ENCODE measurements around the gene NIT1. TPM values are rescaled to one million over a fixed set of nuclear protein-coding genes. Genes with fewer than 3 reads are reported as not detected.

NIT1 gene
- total and polyA plus RNA-seq, 2 donors (not counting 1 experiment from before 2014, with no cell fraction given), result 53.5 to 61.0 TPM

DNA sequence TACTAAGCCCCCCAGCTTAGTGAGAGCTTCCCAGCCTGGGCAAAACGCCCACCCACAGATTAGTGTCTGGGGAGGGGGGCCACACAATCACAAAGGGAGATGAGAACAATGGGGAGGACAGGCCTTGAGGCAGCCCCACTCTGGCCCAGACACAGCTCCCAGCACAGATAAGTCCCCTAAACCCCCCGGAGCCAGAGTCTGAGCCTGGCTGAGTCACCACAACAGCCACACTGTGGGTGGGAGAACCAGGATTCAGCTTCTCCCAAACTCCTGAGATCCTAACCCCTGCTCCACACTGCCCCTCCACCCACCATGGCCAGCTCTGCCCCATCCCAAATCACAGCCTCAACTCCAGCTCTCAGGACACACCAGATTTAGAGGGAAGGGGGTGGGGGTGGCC lies 32.7 kb upstream of the NIT1 start:
- POLR2A ChIA-PET, result no interaction called here
- Mint-ChIP-seq H3K27ac (no peak overlapping the region), H3K27me3 (peaks cover 7% of the 10 kb centered on the region)

DNA sequence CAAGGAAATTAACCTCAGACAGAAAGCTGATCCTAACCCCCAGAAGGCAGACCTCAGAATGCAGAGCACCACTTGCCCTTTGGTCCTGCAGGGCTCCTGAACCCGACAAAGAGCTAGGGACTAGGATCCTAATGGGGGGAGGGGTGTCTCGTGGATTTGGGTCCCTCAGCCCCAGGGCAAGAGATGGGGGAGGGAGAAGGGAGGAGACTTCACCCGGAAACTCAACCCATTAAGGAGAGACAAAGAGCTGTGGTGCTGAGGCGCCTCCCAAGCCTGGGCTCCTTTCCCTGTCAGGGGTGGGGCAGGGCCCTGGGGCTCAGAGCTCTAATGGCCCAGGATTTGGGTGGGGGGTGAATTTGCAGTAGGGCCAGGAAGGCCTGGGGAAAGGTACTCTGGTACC lies 31.4 kb upstream of the NIT1 start:
- H3K36me3 ChIP-seq (replicated peaks in 1 of 2; ENCODE audit: control extremely low read depth in 1 of 2, control insufficient read depth in 1 of 2, extremely low read depth in 1 of 2, insufficient read depth in 2 of 2, low read length in 1 of 2), result no peaks in the 10 kb centered on the region
- POLR2A ChIA-PET, result interaction anchor here (0.5 kb wide), 1 partner anchor 60 kb away, joined by 4 read pairs; no protein-coding TSS in a partner anchor
- 85% methylated on average over 4 of the region's 4 CpGs for WGBS (ENCODE audit: insufficient coverage)
- no peak overlapping the region for H3K4me2 ChIP-seq (replicated peaks; ENCODE audit: low read depth, low read length, poor library complexity, severe bottlenecking)
- no peaks in the 10 kb centered on the region for H3K27me3 ChIP-seq (replicated peaks in 1 of 4; ENCODE audit: control extremely low read depth in 1 of 4, control insufficient read depth in 3 of 4, insufficient read depth in 4 of 4, low read length in 3 of 4)
- no peak overlapping the region for H3K27ac Mint-ChIP-seq
- no peaks in the 10 kb centered on the region for H3K4me1 ChIP-seq (ENCODE audit: control insufficient read depth in 2 of 2, insufficient read depth in 2 of 2, low read length in 2 of 2)
- DNase-seq, result no peak
- no peaks in the 10 kb centered on the region for H3K9me3 Mint-ChIP-seq (ENCODE audit: insufficient read depth)
- no peak for TF ChIP-seq CTCF (IDR thresholded peaks at IDR 0.05)
- no peak for TF ChIP-seq EZH2 (IDR thresholded peaks at IDR 0.05; ENCODE audit: borderline replicate concordance, insufficient read depth, low read depth, low read length, poor library complexity, severe bottlenecking)
- H3K9ac ChIP-seq (ENCODE audit: low read length), result no peak overlapping the region
- H3K4me3 Mint-ChIP-seq, result no peak overlapping the region
- no peaks in the 10 kb centered on the region for H3K4me1 Mint-ChIP-seq
- no peak for ATAC-seq (ENCODE audit: low read depth)
- no peak overlapping the region for H3K27ac ChIP-seq (ENCODE audit: low read length in 2 of 2)
- no peaks in the 10 kb centered on the region for H3K79me2 ChIP-seq (ENCODE audit: control insufficient read depth, insufficient read depth, low read length)
- H3K4me3 ChIP-seq (ENCODE audit: control extremely low read depth in 1 of 5, extremely low read depth in 1 of 5, insufficient read depth in 1 of 5, low read depth in 2 of 5, low read length in 4 of 5), result no peak overlapping the region
- H4K20me1 ChIP-seq (ENCODE audit: control insufficient read depth, insufficient read depth, low read length, poor library complexity, severe bottlenecking), result no peaks in the 10 kb centered on the region
- peaks cover 3% of the 10 kb centered on the region for H3K27me3 Mint-ChIP-seq
- no peak overlapping the region for H2AFZ ChIP-seq (ENCODE audit: insufficient read depth, low read depth, low read length, poor library complexity, severe bottlenecking)
- CTCF ChIA-PET, result interaction anchor here (1.0 to 1.2 kb wide), 3 partner anchors 11 to 89 kb away, joined by 3 to 4 read pairs (median 3); no protein-coding TSS in a partner anchor
- H3K9me3 ChIP-seq (ENCODE audit: control extremely low read depth in 1 of 3, control insufficient read depth in 2 of 3, insufficient read depth in 1 of 3, low read length in 2 of 3), result no peaks in the 10 kb centered on the region
- intact Hi-C loops (cut with micrococcal nuclease), result no loop called here

More for the DNA sequence above, 32.7 kb upstream of the NIT1 start:
- H3K36me3 ChIP-seq (replicated peaks in 1 of 2; ENCODE audit: control extremely low read depth in 1 of 2, control insufficient read depth in 1 of 2, extremely low read depth in 1 of 2, insufficient read depth in 2 of 2, low read length in 1 of 2), result no peaks in the 10 kb centered on the region
- no peak for TF ChIP-seq EZH2 (IDR thresholded peaks at IDR 0.05; ENCODE audit: borderline replicate concordance, insufficient read depth, low read depth, low read length, poor library complexity, severe bottlenecking)
- 90% methylated on average over 1 of the region's 2 CpGs for WGBS (ENCODE audit: insufficient coverage)
- CTCF ChIA-PET, result interaction anchor here (1.1 kb wide), 1 partner anchor 14 kb away, joined by 4 read pairs; no protein-coding TSS in a partner anchor
- no peaks in the 10 kb centered on the region for H4K20me1 ChIP-seq (ENCODE audit: control insufficient read depth, insufficient read depth, low read length, poor library complexity, severe bottlenecking)
- H3K9me3 ChIP-seq (ENCODE audit: control extremely low read depth in 1 of 3, control insufficient read depth in 2 of 3, insufficient read depth in 1 of 3, low read length in 2 of 3), result no peaks in the 10 kb centered on the region
- H3K27ac ChIP-seq (ENCODE audit: low read length in 2 of 2), result no peak overlapping the region
- intact Hi-C loops (cut with micrococcal nuclease), result no loop called here
- no peak overlapping the region for H3K4me3 ChIP-seq (ENCODE audit: control extremely low read depth in 1 of 5, extremely low read depth in 1 of 5, insufficient read depth in 1 of 5, low read depth in 2 of 5, low read length in 4 of 5)
- no peak overlapping the region for H3K4me2 ChIP-seq (replicated peaks; ENCODE audit: low read depth, low read length, poor library complexity, severe bottlenecking)
- ATAC-seq (ENCODE audit: low read depth), result no peak
- DNase-seq, result no peak
- Mint-ChIP-seq H3K4me3 (no peak overlapping the region), H3K4me1 (no peaks in the 10 kb centered on the region), H3K9me3 (ENCODE audit: insufficient read depth) (no peaks in the 10 kb centered on the region)
- H2AFZ ChIP-seq (ENCODE audit: insufficient read depth, low read depth, low read length, poor library complexity, severe bottlenecking), result no peak overlapping the region
- H3K79me2 ChIP-seq (ENCODE audit: control insufficient read depth, insufficient read depth, low read length), result no peaks in the 10 kb centered on the region
- H3K27me3 ChIP-seq (replicated peaks in 1 of 4; ENCODE audit: control extremely low read depth in 1 of 4, control insufficient read depth in 3 of 4, insufficient read depth in 4 of 4, low read length in 3 of 4), result no peaks in the 10 kb centered on the region
- H3K9ac ChIP-seq (ENCODE audit: low read length), result no peak overlapping the region
- H3K4me1 ChIP-seq (ENCODE audit: control insufficient read depth in 2 of 2, insufficient read depth in 2 of 2, low read length in 2 of 2), result no peaks in the 10 kb centered on the region
